HCT116 (cell line): ENCODE measurements around the gene NOC4L. TPM values are rescaled to one million over a fixed set of nuclear protein-coding genes. Genes with fewer than 3 reads are reported as not detected.
"Not testable (repeated sequence)": the region's sequence is repeated elsewhere in the genome, so short reads cannot be mapped to it uniquely, and the experiment has no call there.

Experiments used
- ATAC-seq: fragments of 200-7000 bp; cut with Tn5 transposase; 2 replicates; pipeline ENCODE4 v1.9.1; 2020; ENCODE audit warnings: mild to moderate bottlenecking, moderate library complexity
- BruUV-seq: library from RNA; stranded (reverse); fragments of 400-500 nt; replicated peaks from 2 replicates; lab custom pipeline; 2021; lab: Mats Ljungman, UMichigan
- CTCF ChIA-PET: fragments of 300-600 bp; sonication (Branson Sonifier 250); formaldehyde crosslinking; loops from one replicate; lab custom pipeline; 2021; ENCODE audit warnings: antibody characterized with exemption; lab: Charles Lee
- POLR2A ChIA-PET: fragments of 300-600, 350-600 bp; sonication (Branson Sonifier 250); formaldehyde crosslinking; loops from one replicate; lab custom pipeline; 2021; ENCODE audit warnings: antibody characterized with exemption; lab: Charles Lee
- RAD21 ChIA-PET, 2 experiments: fragments of 300-600 bp; sonication (Branson Sonifier 250); formaldehyde crosslinking; loops; one replicate each; lab custom pipeline; 2023; ENCODE audit warnings: low total read pairs in 2 of 2; ENCODE audit not compliant: uncharacterized antibody in 2 of 2, unreplicated experiment in 2 of 2, low non-redundant PET in 1 of 2; lab: Charles Lee
- DNase-seq: peaks from one replicate; pipeline ENCODE4 v3.0.0-alpha.2; 2010; ENCODE audit warnings: low read depth, low spot score
- H2AFZ ChIP-seq: fragments of 200-600 bp; shearing (Covaris generic), sonication (generic); 2 replicates; pipeline ENCODE4 v1.6.1; 2017; ENCODE audit warnings: low read depth, mixed run types, mixed read lengths, antibody characterized with exemption, low read length; ENCODE audit not compliant: poor library complexity, severe bottlenecking
- H3K27ac ChIP-seq: 2 replicates; pipeline ENCODE4 v1.5.1; 2012; ENCODE audit warnings: low read depth, low read length
- H3K27me3 ChIP-seq: fragments of 200-600 bp; sonication (generic); 2 replicates; pipeline ENCODE4 v1.6.1; 2016; ENCODE audit warnings: mixed run types, low read length, mixed read lengths; ENCODE audit not compliant: insufficient read depth
- H3K36me3 ChIP-seq, 2 experiments: fragments of 200-500 bp in 1 of 2; fragments of 200-600 bp in 1 of 2; sonication (Bioruptor generic) in 1 of 2; sonication (generic) in 1 of 2; 2 replicates each; pipeline versions ENCODE4 v1.5.1 to v1.6.1; 2014 to 2016; ENCODE audit warnings: low read length in 2 of 2, inconsistent platforms in 1 of 2, mixed read lengths in 1 of 2, mixed run types in 1 of 2; ENCODE audit not compliant: insufficient read depth in 2 of 2, control insufficient read depth in 1 of 2
- H3K4me1 ChIP-seq, 2 experiments: fragments of 200-600 bp in 1 of 2; sonication (generic) in 1 of 2; 2 replicates each; pipeline versions ENCODE4 v1.5.1 to v1.6.1; 2012 to 2017; ENCODE audit warnings: low read length in 2 of 2, inconsistent platforms in 1 of 2, mild to moderate bottlenecking in 1 of 2, mixed read lengths in 1 of 2, mixed run types in 1 of 2, moderate library complexity in 1 of 2; ENCODE audit not compliant: insufficient read depth in 2 of 2, control insufficient read depth in 1 of 2
- H3K4me2 ChIP-seq: fragments of 200-600 bp; sonication (generic); 2 replicates; pipeline ENCODE4 v1.6.1; 2017; ENCODE audit warnings: mixed run types, low read length, mixed read lengths
- H3K4me3 ChIP-seq, 2 experiments: fragments of 200-600 bp in 1 of 2; sonication (generic) in 1 of 2; replicated peaks in 1 of 2; 2 replicates each; pipeline ENCODE4 v1.5.1; 2011 to 2016; ENCODE audit warnings: low read length in 2 of 2, control low read depth in 1 of 2, low read depth in 1 of 2, mild to moderate bottlenecking in 1 of 2, mixed read lengths in 1 of 2, mixed run types in 1 of 2
- H3K79me2 ChIP-seq: fragments of 200-600 bp; sonication (generic); 2 replicates; pipeline ENCODE4 v1.6.1; 2017; ENCODE audit warnings: mild to moderate bottlenecking, mixed run types, low read length, moderate library complexity, mixed read lengths; ENCODE audit not compliant: insufficient read depth
- H3K9ac ChIP-seq: fragments of 200-600 bp; sonication (generic); 2 replicates; pipeline ENCODE4 v1.6.1; 2016; ENCODE audit warnings: low read length, mixed read lengths
- H3K9me2 ChIP-seq: fragments of 200-600 bp; sonication (generic), shearing (Covaris generic); 2 replicates; pipeline ENCODE4 v1.6.1; 2017; ENCODE audit warnings: mixed run types, mild to moderate bottlenecking, moderate library complexity; ENCODE audit not compliant: insufficient read depth
- H3K9me3 ChIP-seq, 2 experiments: fragments of 200-500 bp in 1 of 2; fragments of 200-600 bp in 1 of 2; sonication (Bioruptor generic) in 1 of 2; sonication (generic) in 1 of 2; 2 replicates each; pipeline ENCODE4 v1.6.1; 2014 to 2017; ENCODE audit warnings: low read length in 2 of 2, mixed read lengths in 2 of 2, inconsistent platforms in 1 of 2, low read depth in 1 of 2, mild to moderate bottlenecking in 1 of 2, mixed run types in 1 of 2, moderate library complexity in 1 of 2; ENCODE audit not compliant: control insufficient read depth in 1 of 2, insufficient read depth in 1 of 2
- H4K20me1 ChIP-seq: fragments of 200-600 bp; sonication (generic), shearing (Covaris generic); 2 replicates; pipeline ENCODE4 v1.6.1; 2017; ENCODE audit warnings: mixed run types, mild to moderate bottlenecking, moderate library complexity; ENCODE audit not compliant: insufficient read depth
- CEBPB ChIP-seq: IDR thresholded peaks from 2 replicates; pipeline ENCODE4 v1.6.1; 2012; ENCODE audit warnings: low read depth
- EZH2 ChIP-seq: fragments of 200-600 bp; sonication (generic); IDR thresholded peaks from 2 replicates; pipeline ENCODE4 v1.6.1; 2017; ENCODE audit warnings: antibody characterized with exemption, mixed run types
- JUND ChIP-seq: IDR thresholded peaks from 2 replicates; pipeline ENCODE4 v1.6.1; 2012
- POLR2AphosphoS5 ChIP-seq: IDR thresholded peaks from 2 replicates; pipeline ENCODE4 v1.6.1; 2011; ENCODE audit warnings: mild to moderate bottlenecking, low read depth, low read length, moderate library complexity
- RAD21 ChIP-seq: IDR thresholded peaks from 2 replicates; pipeline ENCODE4 v1.6.1; 2012; ENCODE audit warnings: low read depth, mild to moderate bottlenecking
- SIN3A ChIP-seq: IDR thresholded peaks from 2 replicates; pipeline ENCODE4 v1.6.1; 2012; ENCODE audit warnings: low read depth
- SP1 ChIP-seq: IDR thresholded peaks from 2 replicates; pipeline ENCODE4 v1.6.1; 2012; ENCODE audit warnings: low read depth
- SRF ChIP-seq: IDR thresholded peaks from 2 replicates; pipeline ENCODE4 v1.6.1; 2012; ENCODE audit warnings: low read depth
- ZFX ChIP-seq: fragments of 450-650 bp; IDR thresholded peaks from 2 replicates; pipeline ENCODE4 v1.6.1; 2017
- ZNF274 ChIP-seq: fragments of 200-500 bp; sonication (Bioruptor generic); IDR thresholded peaks from 2 replicates; pipeline ENCODE4 v1.6.1; 2014; ENCODE audit warnings: mild to moderate bottlenecking, low read depth, low read length, inconsistent platforms
- intact Hi-C: fragments of 100-400 bp; cut with micrococcal nuclease; formaldehyde crosslinking; loops from 2 replicates; pipeline ENCODE4 v1.10.0; 2022
- total RNA-seq: library from RNA; stranded (reverse); gene quantifications from one replicate; pipeline ENCODE4 v1.2.1, GENCODE V29; 2021; ENCODE audit not compliant: unreplicated experiment
- TF ChIP-seq, protein P1 (sequence below): IDR thresholded peaks from 2 replicates; pipeline ENCODE4 v1.6.1; 2012
- TF ChIP-seq, protein P2 (sequence below), 3 experiments: fragments of 200-600 bp in 1 of 3; sonication (generic) in 1 of 3; IDR thresholded peaks in 2 of 3; conservative IDR thresholded peaks in 1 of 3; 2 replicates each; pipeline ENCODE4 v1.5.1; 2012 to 2017; ENCODE audit warnings: low read depth in 2 of 3, low read length in 2 of 3, antibody characterized with exemption in 1 of 3, borderline replicate concordance in 1 of 3, control low read depth in 1 of 3, mild to moderate bottlenecking in 1 of 3, mixed read lengths in 1 of 3, mixed run types in 1 of 3, moderate library complexity in 1 of 3; ENCODE audit not compliant: insufficient read depth in 1 of 3

NOC4L gene
- total RNA-seq, 1 experiment from 2014 or later, result 47.6 TPM

DNA sequence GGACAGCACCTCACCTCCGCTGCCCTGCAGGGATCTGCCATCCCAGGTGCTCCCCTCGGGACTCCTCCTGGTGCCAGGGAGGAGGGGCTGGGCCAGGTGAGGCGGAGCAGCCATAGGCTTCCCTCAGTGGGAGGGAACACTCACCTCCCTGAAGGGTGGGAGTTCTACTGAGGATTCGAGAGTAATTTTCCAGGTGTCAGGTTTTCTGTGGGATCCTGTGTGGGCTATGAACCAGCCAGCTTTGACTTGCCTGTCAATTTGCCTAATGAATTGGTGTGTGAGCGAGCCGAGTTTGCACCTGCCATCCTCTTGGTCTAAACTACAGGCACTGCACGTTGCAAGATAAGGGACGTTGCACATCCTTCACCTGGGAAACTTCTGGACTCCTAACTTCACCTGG is 50.3 kb downstream of the NOC4L start (continued):
- TF ChIP-seq ZNF274, result no peak
- TF ChIP-seq RAD21, result no peak

DNA sequence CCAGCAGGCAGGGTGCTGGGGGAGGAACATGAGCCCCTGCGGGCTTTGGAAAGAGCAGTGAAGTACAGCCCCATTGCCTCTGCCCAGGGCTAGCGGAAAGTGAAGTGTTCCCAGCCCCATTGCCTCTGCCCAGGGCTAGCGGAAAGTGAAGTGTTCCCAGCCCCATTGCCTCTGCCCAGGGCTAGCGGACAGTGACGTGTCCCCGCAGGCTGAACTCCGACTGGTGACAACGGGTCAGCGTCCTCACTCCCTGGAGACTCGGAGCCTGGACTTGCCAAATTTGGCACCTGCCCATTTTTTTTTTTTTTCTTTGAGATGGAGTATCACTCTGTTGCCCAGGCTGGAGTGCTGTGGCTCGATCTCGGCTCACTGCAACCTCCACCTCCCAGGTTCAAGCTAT is 51.0 kb downstream of the NOC4L start:
- H3K4me3 ChIP-seq, H3K36me3 ChIP-seq, H2AFZ ChIP-seq, CTCF ChIA-PET, RAD21 ChIA-PET, H3K79me2 ChIP-seq, H3K9me2 ChIP-seq, DNase-seq, H3K4me2 ChIP-seq, POLR2A ChIA-PET, H3K27me3 ChIP-seq, H3K9ac ChIP-seq, H3K4me1 ChIP-seq, intact Hi-C loops, H3K27ac ChIP-seq, H4K20me1 ChIP-seq, ATAC-seq, BruUV-seq: not testable (repeated sequence)
- H3K9me3 ChIP-seq, result peaks cover 9 to 18% of the 10 kb centered on the region in 2 experiments; a peak in 2 of 4 replicates

DNA sequence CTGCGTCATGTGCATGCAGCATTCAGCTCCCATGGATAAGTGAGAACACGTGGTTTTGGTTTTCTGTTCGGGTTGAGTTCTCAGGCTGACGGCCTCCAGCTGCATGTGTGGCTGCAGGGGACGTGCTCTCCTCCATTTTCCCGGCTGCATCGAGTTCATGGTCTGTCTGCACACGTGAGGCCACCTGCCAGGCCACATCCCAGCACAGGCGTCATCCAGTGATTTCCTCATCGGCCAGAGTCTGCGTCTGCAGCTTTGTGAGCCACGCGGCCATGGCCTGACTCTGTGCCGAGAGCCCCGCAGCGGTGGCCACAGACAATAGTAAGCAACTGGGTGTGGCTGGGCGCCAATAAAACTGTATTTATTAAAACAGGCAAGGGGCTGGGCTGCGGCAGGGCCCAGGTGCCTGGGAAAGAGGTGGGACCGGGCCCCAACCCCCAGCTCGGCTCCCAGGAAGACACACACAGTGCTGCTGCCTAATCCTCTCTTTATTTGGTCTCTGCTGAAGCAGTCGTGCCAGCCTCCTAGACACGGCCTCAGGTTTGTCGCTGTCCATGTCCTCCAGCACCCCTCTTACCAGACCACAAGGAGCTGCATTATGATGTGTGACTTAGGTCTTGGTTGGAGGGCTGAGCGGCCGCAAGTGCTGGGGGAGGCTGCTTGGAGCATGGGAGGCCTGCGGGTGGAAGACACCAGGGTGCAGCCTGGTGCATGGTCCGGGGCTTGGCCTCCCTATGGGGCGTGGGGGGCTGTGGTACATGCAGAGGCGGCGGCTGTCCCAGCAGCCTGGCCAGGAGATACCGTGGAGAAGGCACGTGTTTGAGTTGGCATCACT is 52.0 kb downstream of the NOC4L start:
- Histone ChIP-seq H3K27me3 (no peaks in the 10 kb centered on the region), H3K79me2 (no peaks in the 10 kb centered on the region), H3K9ac (no peak overlapping the region), H3K9me3 (peaks cover 9 to 18% of the 10 kb centered on the region in 2 experiments; a peak in 2 of 4 replicates), H4K20me1 (no peaks in the 10 kb centered on the region)
- RAD21 ChIA-PET, result no interaction called here
- no peak for TF ChIP-seq CEBPB
- TF ChIP-seq JUND, result no peak
- TF ChIP-seq ZNF274, result no peak
- TF ChIP-seq ZFX, result no peak
- TF ChIP-seq SP1, result no peak
- TF ChIP-seq, protein P1, sequence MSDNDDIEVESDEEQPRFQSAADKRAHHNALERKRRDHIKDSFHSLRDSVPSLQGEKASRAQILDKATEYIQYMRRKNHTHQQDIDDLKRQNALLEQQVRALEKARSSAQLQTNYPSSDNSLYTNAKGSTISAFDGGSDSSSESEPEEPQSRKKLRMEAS, result no peak
- TF ChIP-seq POLR2AphosphoS5, result no peak
- no peak for TF ChIP-seq SIN3A
- TF ChIP-seq, protein P2, sequence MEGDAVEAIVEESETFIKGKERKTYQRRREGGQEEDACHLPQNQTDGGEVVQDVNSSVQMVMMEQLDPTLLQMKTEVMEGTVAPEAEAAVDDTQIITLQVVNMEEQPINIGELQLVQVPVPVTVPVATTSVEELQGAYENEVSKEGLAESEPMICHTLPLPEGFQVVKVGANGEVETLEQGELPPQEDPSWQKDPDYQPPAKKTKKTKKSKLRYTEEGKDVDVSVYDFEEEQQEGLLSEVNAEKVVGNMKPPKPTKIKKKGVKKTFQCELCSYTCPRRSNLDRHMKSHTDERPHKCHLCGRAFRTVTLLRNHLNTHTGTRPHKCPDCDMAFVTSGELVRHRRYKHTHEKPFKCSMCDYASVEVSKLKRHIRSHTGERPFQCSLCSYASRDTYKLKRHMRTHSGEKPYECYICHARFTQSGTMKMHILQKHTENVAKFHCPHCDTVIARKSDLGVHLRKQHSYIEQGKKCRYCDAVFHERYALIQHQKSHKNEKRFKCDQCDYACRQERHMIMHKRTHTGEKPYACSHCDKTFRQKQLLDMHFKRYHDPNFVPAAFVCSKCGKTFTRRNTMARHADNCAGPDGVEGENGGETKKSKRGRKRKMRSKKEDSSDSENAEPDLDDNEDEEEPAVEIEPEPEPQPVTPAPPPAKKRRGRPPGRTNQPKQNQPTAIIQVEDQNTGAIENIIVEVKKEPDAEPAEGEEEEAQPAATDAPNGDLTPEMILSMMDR (IDR thresholded peaks at IDR 0.05 in 2 of 3, conservative IDR thresholded peaks at IDR 0.05 in 1 of 3; ENCODE audit: borderline replicate concordance in 1 of 3, insufficient read depth in 1 of 3, low read depth in 2 of 3, low read length in 2 of 3), result no peak
- no peak for TF ChIP-seq EZH2
- TF ChIP-seq SRF, result no peak
- TF ChIP-seq, all 23 proteins: peak for 0
- DNase-seq (no peak), ATAC-seq (no peak)
- Histone ChIP-seq H3K4me3 (no peak overlapping the region), H3K4me2 (no peak overlapping the region), H3K36me3 (no peaks in the 10 kb centered on the region), H3K4me1 (no peaks in the 10 kb centered on the region), H3K9me2 (no peaks in the 10 kb centered on the region), H2AFZ (no peak overlapping the region), H3K27ac (no peak overlapping the region)
- ChIA-PET CTCF (no interaction called here), POLR2A (no interaction called here)
- no TSS peak for BruUV-seq
- intact Hi-C loops, result no loop called here
